ENCODE results near the gene KRT3. TPM values are rescaled to one million over a fixed set of nuclear protein-coding genes. Genes with fewer than 3 reads are reported as not detected.

The KRT3 gene
- total and polyA plus RNA-seq, 9 of the 15 experiments (the other 6 are each of a cell fraction or from before 2014, with no cell fraction given), result not detected

- Histone ChIP-seq H3K36me3 (ENCODE audit: control insufficient read depth, insufficient read depth, low read length) (no peaks in the 10 kb centered on the region), H3K9me3 (replicated peaks; ENCODE audit: control insufficient read depth, insufficient read depth, low read depth, low read length) (no peaks in the 10 kb centered on the region), H3K9me1 (ENCODE audit: control insufficient read depth, insufficient read depth, low read length) (no peaks in the 10 kb centered on the region), H3K27ac (ENCODE audit: extremely low read depth, low read depth, low read length) (no peak overlapping the region), H4K20me1 (replicated peaks; ENCODE audit: control insufficient read depth, insufficient read depth, low read length) (no peaks in the 10 kb centered on the region; the same call in 1 of the 2 replicates), H3K27me3 (ENCODE audit: control insufficient read depth in 2 of 2, insufficient read depth in 2 of 2, low read length in 2 of 2) (peaks cover 0 to 7% of the 10 kb centered on the region in 2 experiments; a peak in 3 of 5 replicates), H3K9ac (ENCODE audit: insufficient read depth in 1 of 2, low read depth in 2 of 2, low read length in 2 of 2) (no peak overlapping the region), H3K79me2 (ENCODE audit: control insufficient read depth, insufficient read depth, low read length) (no peaks in the 10 kb centered on the region), H3K4me2 (ENCODE audit: insufficient read depth, low read length) (no peak overlapping the region), H3K4me3 (no peak overlapping the region), H2AFZ (ENCODE audit: low read depth, low read length) (no peak overlapping the region), H3K4me1 (replicated peaks in 1 of 2; ENCODE audit: control insufficient read depth in 2 of 2, insufficient read depth in 2 of 2, low read length in 2 of 2) (peaks cover 0 to 4% of the 10 kb centered on the region in 2 experiments; a peak in 1 of 5 replicates)
- no TSS peak for BruUV-seq (replicated peaks)
- intact Hi-C loops (cut with micrococcal nuclease), result no loop called here
- ATAC-seq (peak; percentile 88), FAIRE-seq (peak; percentile 87), DNase-seq (ENCODE audit: extremely low read depth in 1 of 4, low spot score in 3 of 4) (peak; percentile 37 to 79 (median 52))
- in situ Hi-C loops (cut with MboI), result no loop called here
- ChIA-PET CTCF (ENCODE audit: low intra/inter-chr PET ratio) (no interaction called here), POLR2A (no interaction called here)
- WGBS (ENCODE audit: insufficient coverage, low coverage, missing lambda C conversion rate), result 2% methylated on average over 16 of the region's 16 CpGs
- TF ChIP-seq CHAMP1 (IDR thresholded peaks at IDR 0.05) (peak; percentile 74; the same call in 1 of the 2 replicates), CXXC5 (CRISPR knock-in tag; IDR thresholded peaks at IDR 0.05) (peak; percentile 56), PRMT5 (CRISPR knock-in tag; IDR thresholded peaks at IDR 0.05) (0 out of 2 replicates have a peak, but pooled peaks have one; percentile 66), EHMT2 (IDR thresholded peaks at IDR 0.05) (peak; percentile 99), MIER1 (IDR thresholded peaks at IDR 0.05; ENCODE audit: low read depth) (peak; percentile 97), DMBX1 (CRISPR knock-in tag; IDR thresholded peaks at IDR 0.05; ENCODE audit: borderline replicate concordance) (peak; percentile 72; the same call in 1 of the 2 replicates), ZNF263 (CRISPR knock-in tag; IDR thresholded peaks at IDR 0.05; ENCODE audit: borderline replicate concordance) (peak; percentile 15; the same call in 1 of the 2 replicates), ETV5 (CRISPR knock-in tag; IDR thresholded peaks at IDR 0.05; ENCODE audit: low read depth) (peak; percentile 75), AFF1 (IDR thresholded peaks at IDR 0.05; ENCODE audit: low read depth in 1 of 2, partially characterized antibody in 2 of 2) (peak in 1 of 2 experiments; percentile 88), ZSCAN32 (CRISPR knock-in tag; IDR thresholded peaks at IDR 0.05) (no peak), ZBTB2 (IDR thresholded peaks at IDR 0.05) (no peak), HDAC2 (IDR thresholded peaks at IDR 0.05) (peak; percentile 58; the same call in 1 of the 2 replicates), ZNF584 (CRISPR knock-in tag; IDR thresholded peaks at IDR 0.05; ENCODE audit: low read depth) (0 out of 2 replicates have a peak, but pooled peaks have one; percentile 66)
Observed at GRCh38 chr12:52741375-52742195, 54.3 kb downstream of the KRT3 start.
